Femur (tissue), 1 donor: ENCODE data around the gene MUTYH.
"Not testable (repeated sequence)": the region's sequence is repeated elsewhere in the genome, so short reads cannot be mapped to it uniquely, and the experiment has no call there.

Experiments used
- DNase-seq: peaks from one replicate; pipeline ENCODE4 v3.0.0-alpha.2; 2017

Gene MUTYH

DNA sequence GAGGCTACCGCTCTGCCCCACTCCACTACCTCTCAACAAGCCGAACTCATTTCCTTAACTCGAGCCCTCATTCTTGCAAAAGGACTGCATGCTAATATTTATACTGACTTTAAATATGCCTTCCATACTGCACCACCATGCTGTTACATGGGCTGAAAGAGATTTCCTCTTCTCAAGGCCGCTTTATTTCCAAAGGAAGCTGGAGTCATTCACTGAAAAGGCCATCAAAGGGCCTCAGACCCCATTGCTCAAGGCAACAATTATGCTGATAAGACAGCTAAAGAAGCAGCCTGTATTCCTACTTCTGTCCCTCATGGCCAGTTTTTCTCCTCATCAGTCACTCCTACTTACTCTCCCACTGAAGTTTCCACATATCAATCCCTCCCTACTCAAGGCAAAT lies 20.5 kb downstream of the MUTYH start:
- DNase-seq, result no peak

DNA sequence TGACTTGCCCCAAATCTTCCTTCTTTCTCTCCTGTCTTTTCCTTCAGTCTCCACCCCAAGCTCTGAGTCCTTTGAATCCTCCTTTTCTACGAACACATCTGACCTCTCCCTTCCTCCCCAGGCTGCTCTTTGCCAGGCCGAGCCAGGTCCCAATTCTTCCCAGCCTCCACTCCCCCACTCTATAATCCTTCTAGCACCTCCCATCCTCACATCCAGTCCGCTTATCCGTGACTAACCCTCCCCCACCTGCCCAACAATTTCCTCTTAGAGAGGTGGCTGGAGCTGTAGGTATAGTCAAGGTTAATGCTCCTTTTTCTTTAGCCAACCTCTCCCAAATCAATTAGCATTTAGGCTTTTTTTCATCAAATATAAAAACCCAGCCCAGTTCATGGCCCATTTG lies 23.1 kb downstream of the MUTYH start:
- no peak for DNase-seq

DNA sequence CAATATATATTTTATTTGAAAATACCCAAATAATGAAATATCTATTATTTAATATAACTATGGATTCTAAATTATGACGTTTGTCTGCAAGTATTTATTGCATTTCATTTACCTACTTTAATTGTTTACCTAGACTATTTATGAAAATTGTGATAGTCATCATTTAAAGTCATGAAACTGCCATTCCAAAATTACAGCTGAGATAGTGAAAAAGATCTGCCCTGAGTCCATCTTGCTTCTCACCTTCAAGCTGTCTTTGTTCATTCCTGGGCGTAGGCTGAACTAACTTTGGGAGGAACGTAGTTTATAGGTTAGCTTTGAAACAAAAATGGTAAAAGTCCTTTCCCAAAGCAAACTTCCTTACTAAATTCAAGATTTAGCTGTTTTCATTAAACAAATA lies 26.0 kb downstream of the MUTYH start:
- DNase-seq, result no peak

GRCh38 chr1:45306905-45307304 lies 33.3 kb downstream of the MUTYH start:
- DNase-seq, result no peak

- no peak for DNase-seq
Measured at GRCh38 chr1:45306319-45306718, 33.9 kb downstream of the MUTYH start.

DNA sequence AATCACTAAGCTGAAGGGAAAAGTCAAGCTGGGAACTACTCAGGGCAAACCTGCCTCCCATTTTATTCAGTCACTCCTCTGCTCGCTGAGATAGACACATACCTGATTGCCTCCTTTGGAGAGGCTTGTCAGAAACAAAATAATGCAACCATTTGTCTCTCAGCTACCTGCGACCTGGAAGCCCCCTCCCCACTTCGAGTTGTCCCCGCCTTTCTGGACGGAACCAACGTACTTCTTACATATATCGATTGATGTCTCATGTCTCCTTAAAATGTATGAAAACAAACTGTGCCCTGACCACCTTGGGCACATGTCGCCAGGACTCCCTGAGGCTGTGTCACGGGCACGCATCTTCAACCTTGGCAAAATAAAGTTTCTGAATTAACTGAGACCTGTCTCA lies 35.0 kb downstream of the MUTYH start:
- DNase-seq, result no peak

DNA sequence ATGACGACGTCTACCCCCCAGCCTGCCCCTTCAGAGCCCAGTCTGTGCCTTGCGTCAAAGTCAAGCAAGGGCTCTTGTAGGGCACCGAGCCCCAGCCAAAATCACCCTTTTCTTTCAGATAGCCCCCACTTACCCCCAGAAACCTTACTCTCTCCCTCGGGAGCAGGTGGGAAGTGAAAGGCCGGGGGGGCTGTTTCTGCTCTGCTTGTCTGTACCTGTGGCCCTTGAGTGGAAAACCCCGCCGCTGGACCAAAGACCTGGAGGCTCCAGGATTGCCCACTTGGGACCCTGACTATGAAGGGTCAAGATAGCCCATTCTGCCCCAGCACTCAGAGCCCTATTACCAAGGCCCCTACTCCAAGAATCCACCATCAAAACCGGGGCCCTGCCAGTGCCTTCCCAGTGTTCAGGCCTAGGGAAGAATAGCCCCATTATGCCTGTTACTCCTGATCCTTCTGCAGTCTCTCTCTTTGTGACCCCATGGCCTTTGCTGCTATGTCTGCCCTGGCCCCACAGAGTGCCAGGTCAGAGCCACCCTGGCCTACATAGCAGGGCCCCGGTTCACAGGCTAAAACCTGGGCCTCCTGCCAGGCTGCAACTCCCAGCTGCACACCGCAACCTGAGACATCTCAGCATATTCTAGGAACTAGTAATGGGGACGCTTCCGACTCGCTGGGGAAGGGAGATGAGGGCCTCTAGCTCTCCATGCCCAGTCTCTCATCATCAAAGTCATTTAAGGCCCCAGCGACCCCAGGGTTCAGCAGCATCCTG lies 35.7 kb downstream of the MUTYH start:
- DNase-seq, result peak; percentile 48

- DNase-seq, result peak; percentile 99
Measured at GRCh38 chr1:45303520-45304310, 36.5 kb downstream of the MUTYH start.

GRCh38 chr1:45302505-45303150 lies 37.6 kb downstream of the MUTYH start:
- no peak for DNase-seq

- no peak for DNase-seq
Measured at GRCh38 chr1:45300669-45300997, 39.6 kb downstream of the MUTYH start.

GRCh38 chr1:45299981-45300668 lies 40.1 kb downstream of the MUTYH start:
- peak; percentile 66 for DNase-seq

GRCh38 chr1:45299296-45299695 lies 40.9 kb downstream of the MUTYH start:
- DNase-seq, result no peak

GRCh38 chr1:45297666-45298356 lies 42.4 kb downstream of the MUTYH start:
- no peak for DNase-seq

- DNase-seq, result no peak
Measured at GRCh38 chr1:45291716-45292115, 48.5 kb downstream of the MUTYH start.

- not testable (repeated sequence) for DNase-seq
Measured at GRCh38 chr1:45291002-45291401, 49.2 kb downstream of the MUTYH start.

- not testable (repeated sequence) for DNase-seq
Measured at GRCh38 chr1:45286521-45286920, 53.7 kb downstream of the MUTYH start.

DNA sequence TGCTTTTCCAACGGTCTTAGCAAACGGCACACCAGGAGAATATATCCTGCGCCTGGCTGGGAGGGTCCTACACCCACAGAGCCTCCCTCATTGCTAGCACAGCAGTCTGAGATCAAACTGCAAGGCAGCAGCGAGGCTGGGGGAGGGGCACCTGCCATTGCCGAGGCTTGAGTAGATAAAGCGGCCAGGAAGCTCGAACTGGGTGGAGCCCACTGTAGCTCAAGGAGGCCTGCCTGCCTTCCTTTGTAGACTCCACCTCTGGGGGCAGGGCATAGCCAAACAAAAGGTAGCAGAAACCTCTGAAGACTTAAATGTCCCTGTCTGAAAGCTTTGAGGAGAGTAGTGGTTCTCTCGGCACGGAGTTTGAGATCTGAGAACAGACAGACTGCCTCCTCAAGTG lies 55.4 kb downstream of the MUTYH start:
- DNase-seq, result not testable (repeated sequence)

- DNase-seq, result no peak
Measured at GRCh38 chr1:45282351-45282750, 57.9 kb downstream of the MUTYH start.
